Natural killer cell (primary cell): ENCODE results near the gene CFAP54. TPM values are rescaled to one million over a fixed set of nuclear protein-coding genes. Genes with fewer than 3 reads are reported as not detected.

Experiments used
- ATAC-seq, 3 donors: fragments of 150-1000 bp in 2 of 3; fragments of 200-7000 bp in 1 of 3; cut with Tn5 transposase; 1 replicate in 1 of 3; 2 replicates in 2 of 3; pipeline ENCODE4 v1.10.0; 2021; ENCODE audit warnings: mild to moderate bottlenecking in 2 of 3, moderate library complexity in 2 of 3
- DNase-seq, 2 donors: peaks; one replicate each; pipeline versions ENCODE4 v3.0.0 to v3.0.0-alpha.2; 2013 to 2021; ENCODE audit warnings: mixed read lengths in 1 of 2
- H3K27ac ChIP-seq: one replicate; pipeline ENCODE4 v1.5.1; 2013; ENCODE audit warnings: mild to moderate bottlenecking, low read length
- H3K27me3 ChIP-seq: one replicate; pipeline ENCODE4 v1.6.1; 2013; ENCODE audit warnings: low read length; ENCODE audit not compliant: control insufficient read depth, insufficient read depth
- H3K36me3 ChIP-seq: one replicate; pipeline ENCODE4 v1.6.1; 2013; ENCODE audit warnings: low read length; ENCODE audit not compliant: control insufficient read depth, insufficient read depth
- H3K4me1 ChIP-seq: one replicate; pipeline ENCODE4 v1.6.1; 2013; ENCODE audit warnings: low read length; ENCODE audit not compliant: control insufficient read depth, insufficient read depth
- H3K4me3 ChIP-seq: one replicate; pipeline ENCODE4 v1.5.1; 2013; ENCODE audit warnings: low read length
- H3K9me3 ChIP-seq: one replicate; pipeline ENCODE4 v1.6.1; 2013; ENCODE audit warnings: low read length; ENCODE audit not compliant: control insufficient read depth, insufficient read depth
- H3K27ac Mint-ChIP-seq, 2 donors: one replicate each; pipeline ENCODE4 v1.8.0; 2022; ENCODE audit warnings: mild to moderate bottlenecking in 2 of 2, mixed read lengths in 2 of 2, moderate library complexity in 1 of 2
- H3K27me3 Mint-ChIP-seq, 2 donors: one replicate each; pipeline ENCODE4 v1.8.0; 2022; ENCODE audit warnings: low read depth in 2 of 2, mixed read lengths in 2 of 2
- H3K36me3 Mint-ChIP-seq: one replicate; pipeline ENCODE4 v1.8.0; 2022; ENCODE audit warnings: mixed read lengths
- H3K4me1 Mint-ChIP-seq, 2 donors: one replicate each; pipeline ENCODE4 v1.8.0; 2022; ENCODE audit warnings: mixed read lengths in 2 of 2
- H3K4me3 Mint-ChIP-seq: one replicate; pipeline ENCODE4 v1.8.0; 2022; ENCODE audit warnings: mild to moderate bottlenecking, moderate library complexity, mixed read lengths
- H3K9me3 Mint-ChIP-seq, 2 donors: one replicate each; pipeline ENCODE4 v1.8.0; 2022; ENCODE audit warnings: mixed read lengths in 2 of 2
- CTCF ChIP-seq: fragments of 200-600 bp; IDR thresholded peaks from one replicate; pipeline ENCODE4 v1.8.0; 2022; ENCODE audit warnings: antibody characterized with exemption
- WGBS: methylation state at CpG from one replicate; pipeline ENCODE4 v1.1.7; 2013; ENCODE audit warnings: missing lambda C conversion rate; ENCODE audit not compliant: insufficient coverage; 5-methylcytosine and 5-hydroxymethylcytosine counted together
- intact Hi-C: fragments of 100-400 bp; cut with micrococcal nuclease; formaldehyde crosslinking; loops from one replicate; pipeline ENCODE4 v1.14.2; 2022
- total RNA-seq, 4 donors: library from RNA; stranded (reverse); fragments of 120-200 nt in 1 of 4; gene quantifications; one replicate each; pipeline versions ENCODE4 v1.2.3 to v1.2.4, GENCODE V29; 2013 to 2022

CFAP54 gene
- total RNA-seq, 3 donors from 2014 or later (not counting 1 experiment from before 2014, with no cell fraction given), result 0.56 to 1.5 (median 1.2) TPM

GRCh38 chr12:96889273-96889933 is 400.0 kb downstream of the CFAP54 start:
- no peak for TF ChIP-seq CTCF
- Mint-ChIP-seq H3K27ac (no peak overlapping the region), H3K4me1 (no peaks in the 10 kb centered on the region), H3K9me3 (no peaks in the 10 kb centered on the region), H3K4me3 (no peak overlapping the region), H3K27me3 (peaks cover 28 to 41% of the 10 kb centered on the region in 2 donors), H3K36me3 (no peaks in the 10 kb centered on the region)
- H3K4me1 ChIP-seq, result no peaks in the 10 kb centered on the region
- H3K9me3 ChIP-seq, result no peaks in the 10 kb centered on the region
- WGBS, result 13% methylated on average over 3 of the region's 5 CpGs
- ATAC-seq (no peak), DNase-seq (no peak)
- H3K27me3 ChIP-seq, result peaks cover 5% of the 10 kb centered on the region
- H3K27ac ChIP-seq, result no peak overlapping the region
- no peaks in the 10 kb centered on the region for H3K36me3 ChIP-seq
- H3K4me3 ChIP-seq, result no peak overlapping the region
- intact Hi-C loops, result no loop called here

- no peaks in the 10 kb centered on the region for H3K4me1 Mint-ChIP-seq
- 86% methylated on average over 1 of the region's 2 CpGs for WGBS
- no peaks in the 10 kb centered on the region for H3K4me1 ChIP-seq
- H3K27me3 ChIP-seq, result peaks cover 5% of the 10 kb centered on the region
- intact Hi-C loops, result no loop called here
- DNase-seq, result no peak
- H3K9me3 Mint-ChIP-seq, result no peaks in the 10 kb centered on the region
- H3K4me3 Mint-ChIP-seq, result no peak overlapping the region
- H3K36me3 Mint-ChIP-seq, result no peaks in the 10 kb centered on the region
- H3K36me3 ChIP-seq, result no peaks in the 10 kb centered on the region
- ATAC-seq, result no peak
- H3K27me3 Mint-ChIP-seq, result peaks cover 30 to 46% of the 10 kb centered on the region in 2 donors
- no peaks in the 10 kb centered on the region for H3K9me3 ChIP-seq
- H3K27ac Mint-ChIP-seq, result no peak overlapping the region
- no peak overlapping the region for H3K27ac ChIP-seq
- no peak for TF ChIP-seq CTCF
- no peak overlapping the region for H3K4me3 ChIP-seq
Measured at GRCh38 chr12:96890331-96890730, 401.0 kb downstream of the CFAP54 start.

- DNase-seq (no peak), ATAC-seq (no peak)
- 92% methylated on average over 3 of the region's 3 CpGs for WGBS
- H3K4me1 Mint-ChIP-seq, result no peaks in the 10 kb centered on the region
- H3K27ac Mint-ChIP-seq, result no peak overlapping the region
- no peak for TF ChIP-seq CTCF
- H3K27me3 ChIP-seq, result peaks cover 5% of the 10 kb centered on the region
- no peaks in the 10 kb centered on the region for H3K9me3 ChIP-seq
- no peak overlapping the region for H3K4me3 Mint-ChIP-seq
- no peaks in the 10 kb centered on the region for H3K9me3 Mint-ChIP-seq
- no peaks in the 10 kb centered on the region for H3K36me3 ChIP-seq
- H3K27me3 Mint-ChIP-seq, result peaks cover 20 to 32% of the 10 kb centered on the region in 2 donors
- H3K4me3 ChIP-seq, result no peak overlapping the region
- H3K36me3 Mint-ChIP-seq, result no peaks in the 10 kb centered on the region
- no peaks in the 10 kb centered on the region for H3K4me1 ChIP-seq
- intact Hi-C loops, result no loop called here
- no peak overlapping the region for H3K27ac ChIP-seq
Measured at GRCh38 chr12:96892104-96892503, 402.7 kb downstream of the CFAP54 start.

- 73% methylated on average over 3 of the region's 3 CpGs for WGBS
- DNase-seq, result no peak
- Histone ChIP-seq H3K9me3 (no peaks in the 10 kb centered on the region), H3K4me1 (no peaks in the 10 kb centered on the region), H3K4me3 (no peak overlapping the region), H3K27me3 (no peaks in the 10 kb centered on the region), H3K27ac (no peak overlapping the region), H3K36me3 (no peaks in the 10 kb centered on the region)
- intact Hi-C loops, result no loop called here
- H3K27me3 Mint-ChIP-seq, result peaks cover 11 to 20% of the 10 kb centered on the region in 2 donors
- no peak overlapping the region for H3K27ac Mint-ChIP-seq
- no peaks in the 10 kb centered on the region for H3K4me1 Mint-ChIP-seq
- no peak for TF ChIP-seq CTCF
- ATAC-seq, result no peak
- no peaks in the 10 kb centered on the region for H3K36me3 Mint-ChIP-seq
- no peak overlapping the region for H3K4me3 Mint-ChIP-seq
- no peaks in the 10 kb centered on the region for H3K9me3 Mint-ChIP-seq
Measured at GRCh38 chr12:96897421-96897820, 408.0 kb downstream of the CFAP54 start.
